ENCODE data around the gene WIPF2. TPM values are rescaled to one million over a fixed set of nuclear protein-coding genes. Genes with fewer than 3 reads are reported as not detected.

WIPF2 gene
- total RNA-seq, 1 donor from 2014 or later = 6.2 TPM

DNA sequence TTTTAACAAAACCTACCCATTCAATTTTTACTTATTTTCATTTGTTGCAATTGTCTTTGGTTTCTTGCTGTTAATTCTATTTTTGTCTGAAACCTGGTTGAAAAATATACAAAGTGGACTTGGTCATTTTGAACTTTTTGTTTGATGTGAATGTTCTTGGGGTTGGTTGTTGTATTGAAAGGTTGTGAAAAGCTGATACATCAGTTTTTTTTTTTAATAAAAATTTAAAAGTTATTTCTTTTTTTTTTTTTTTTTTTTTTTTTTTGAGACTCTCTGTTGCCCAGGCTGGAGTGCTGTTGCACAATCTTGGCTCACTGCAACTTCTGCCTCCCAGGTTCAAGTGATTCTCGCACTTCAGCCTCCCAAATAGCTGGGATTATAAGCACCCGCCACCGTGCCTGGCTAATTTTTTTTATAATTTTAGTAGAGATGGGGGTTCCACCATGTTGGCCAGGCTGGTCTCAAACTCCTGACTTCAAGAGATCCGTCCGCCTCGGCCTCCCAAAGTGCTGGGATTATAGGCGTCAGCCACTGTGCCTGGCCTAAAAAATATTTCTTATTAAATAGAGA, 28.9 kb downstream of the WIPF2 start:
- no peak for DNase-seq (ENCODE audit: low read depth in 2 of 2)

DNA sequence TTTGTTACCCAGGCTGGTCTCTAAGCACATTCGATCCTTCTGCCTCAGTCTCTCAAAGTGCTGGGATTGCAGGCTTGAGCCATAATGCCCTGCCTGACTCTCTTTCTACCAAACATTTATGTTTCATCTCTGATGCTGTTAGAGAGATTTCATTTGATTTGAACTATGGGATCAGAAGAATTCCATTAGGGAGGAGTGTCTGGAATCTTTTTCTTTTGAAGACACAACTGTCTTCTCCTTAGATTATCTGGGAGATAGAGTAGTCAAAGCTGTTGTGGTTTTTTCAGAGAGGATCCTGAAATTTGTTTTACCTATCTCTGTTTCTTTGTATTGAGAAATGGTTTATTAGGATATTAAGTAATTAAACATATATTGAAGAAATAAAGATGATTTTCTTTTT, 29.4 kb downstream of the WIPF2 start:
- DNase-seq (ENCODE audit: low read depth in 2 of 2) = no peak

DNA sequence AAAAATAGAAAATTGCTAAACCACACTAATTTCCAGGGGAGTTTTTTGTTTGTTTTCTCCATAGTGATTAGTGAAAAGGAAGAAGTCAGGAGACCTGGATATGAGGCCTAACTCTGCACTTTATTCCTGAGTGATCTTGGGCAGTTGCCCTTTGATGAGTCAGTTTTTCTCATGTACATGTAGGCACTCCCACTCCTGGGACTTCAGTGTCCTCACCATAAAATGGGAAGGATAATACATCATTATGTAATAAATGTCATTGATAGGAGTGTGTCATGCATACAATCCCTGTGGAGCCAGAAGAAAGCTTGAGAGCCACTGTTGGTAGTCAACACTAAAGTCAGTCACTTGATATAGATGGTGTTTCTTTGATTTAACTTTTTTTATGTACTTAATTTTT, 32.5 kb downstream of the WIPF2 start:
- DNase-seq (ENCODE audit: low read depth in 2 of 2) = peak; percentile 81 to 89

DNA sequence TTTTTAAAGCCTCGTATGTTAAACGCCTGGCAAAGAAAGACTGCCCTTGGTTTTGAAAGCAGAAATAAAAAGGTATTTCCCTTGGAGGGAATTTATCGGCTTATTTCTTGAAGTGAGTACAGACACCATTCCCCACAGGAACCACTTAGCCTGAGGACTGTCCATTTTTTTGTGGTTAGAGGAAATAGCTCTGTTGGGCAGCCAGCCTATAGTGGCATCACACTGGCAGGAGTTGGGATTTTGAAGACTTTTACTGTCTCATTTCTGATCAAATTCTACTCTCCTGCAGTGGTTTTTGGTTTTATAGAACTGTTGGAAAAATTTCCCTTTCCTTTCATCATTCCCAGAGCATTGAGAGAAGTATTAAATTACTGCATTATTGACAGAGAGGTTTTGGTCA, 34.5 kb downstream of the WIPF2 start:
- no peak for DNase-seq (ENCODE audit: low read depth in 2 of 2)

DNA sequence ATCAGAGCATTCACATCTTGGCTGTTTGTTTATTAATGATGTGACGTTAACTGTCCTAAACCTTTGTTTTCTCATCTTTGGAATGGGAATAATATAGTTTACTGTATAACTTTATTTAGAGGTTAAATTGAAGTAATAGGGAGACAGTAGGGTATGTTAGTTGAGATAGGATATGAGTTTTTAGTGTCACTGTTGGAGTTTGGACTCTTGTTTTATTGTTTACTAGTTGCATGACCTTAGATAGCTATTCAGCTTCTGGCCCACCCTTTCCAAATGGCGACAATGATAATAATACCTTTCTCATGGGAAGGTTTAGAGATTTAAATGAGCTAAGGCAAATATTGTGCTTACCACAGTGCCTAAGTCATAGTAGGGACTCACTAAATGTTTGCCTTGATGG, 40.4 kb downstream of the WIPF2 start:
- no peak for DNase-seq (ENCODE audit: low read depth in 2 of 2)

DNA sequence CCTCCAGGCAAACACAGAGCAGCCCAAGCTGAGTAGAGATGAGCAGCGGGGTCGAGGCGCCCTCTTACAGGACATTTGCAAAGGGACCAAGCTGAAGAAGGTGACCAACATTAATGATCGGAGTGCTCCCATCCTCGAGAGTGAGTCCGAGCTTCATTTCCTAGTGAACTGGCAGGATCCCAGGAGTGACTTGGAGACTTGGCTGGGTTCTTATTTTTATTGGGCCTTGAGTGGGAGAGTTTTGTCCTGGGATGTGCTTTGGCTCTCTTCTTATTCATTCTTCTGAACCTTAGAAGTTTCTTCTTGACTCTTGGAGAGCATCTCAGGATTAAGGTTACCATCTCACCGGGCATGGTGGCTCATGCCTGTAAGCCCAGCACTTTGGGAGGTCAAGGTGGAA, 41.4 kb downstream of the WIPF2 start:
- DNase-seq (ENCODE audit: low read depth in 2 of 2) = no peak

DNA sequence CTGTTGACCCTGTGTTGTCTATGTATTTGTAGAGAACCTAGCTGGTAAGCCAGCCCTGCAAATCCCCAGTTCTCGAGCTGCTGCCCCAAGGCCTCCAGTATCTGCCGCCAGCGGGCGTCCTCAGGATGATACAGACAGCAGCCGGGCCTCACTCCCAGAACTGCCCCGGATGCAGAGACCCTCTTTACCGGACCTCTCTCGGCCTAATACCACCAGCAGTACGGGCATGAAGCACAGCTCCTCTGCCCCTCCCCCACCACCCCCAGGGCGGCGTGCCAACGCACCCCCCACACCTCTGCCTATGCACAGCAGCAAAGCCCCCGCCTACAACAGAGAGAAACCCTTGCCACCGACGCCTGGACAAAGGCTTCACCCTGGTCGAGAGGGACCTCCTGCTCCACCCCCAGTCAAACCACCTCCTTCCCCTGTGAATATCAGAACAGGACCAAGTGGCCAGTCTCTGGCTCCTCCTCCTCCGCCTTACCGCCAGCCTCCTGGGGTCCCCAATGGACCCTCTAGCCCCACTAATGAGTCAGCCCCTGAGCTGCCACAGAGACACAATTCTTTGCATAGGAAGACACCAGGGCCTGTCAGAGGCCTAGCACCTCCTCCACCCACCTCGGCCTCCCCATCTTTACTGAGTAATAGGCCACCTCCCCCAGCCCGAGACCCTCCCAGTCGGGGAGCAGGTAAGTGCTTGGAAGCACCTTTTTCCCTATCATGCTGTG, 45.5 kb downstream of the WIPF2 start:
- DNase-seq (ENCODE audit: low read depth in 2 of 2) = no peak

DNA sequence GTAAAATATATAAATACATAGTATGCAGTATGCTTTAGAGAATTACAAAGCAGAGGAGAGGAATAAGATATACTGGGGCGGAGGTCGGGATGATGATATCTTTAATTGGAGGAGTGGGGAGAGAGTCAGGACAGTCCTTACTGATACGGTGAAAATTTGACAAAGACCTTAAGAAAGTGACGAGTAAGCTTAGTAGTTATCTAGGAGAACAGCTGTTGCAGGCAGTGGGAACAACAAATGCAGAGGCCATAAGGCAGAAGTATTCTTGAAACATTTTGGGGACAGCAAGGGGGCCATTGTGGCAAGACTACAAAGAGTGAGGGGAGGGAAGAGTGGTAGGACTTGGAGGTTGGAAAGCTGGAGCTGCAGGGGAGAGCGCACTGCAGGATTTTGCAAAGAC, 46.2 kb downstream of the WIPF2 start:
- DNase-seq (ENCODE audit: low read depth in 2 of 2) = no peak

DNA sequence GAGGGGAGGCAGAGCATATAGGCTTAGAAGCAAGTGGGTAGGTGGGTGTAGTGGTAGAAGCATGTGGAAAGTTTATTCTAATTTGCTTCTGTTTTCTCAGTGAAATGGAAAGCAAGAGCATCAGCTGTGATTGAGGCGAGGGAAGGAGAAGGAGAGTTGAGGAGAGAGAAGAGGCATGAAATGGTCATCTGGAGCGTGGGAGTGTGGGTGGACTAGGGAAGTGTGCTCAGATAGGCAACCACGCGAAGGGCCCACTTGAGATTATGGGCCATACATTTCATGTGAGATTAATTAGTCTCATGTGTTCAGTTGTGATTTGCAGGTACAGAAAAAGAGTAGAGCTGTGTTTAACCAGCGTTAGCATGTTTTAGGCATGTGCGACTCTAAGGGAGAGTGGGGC, 47.8 kb downstream of the WIPF2 start:
- DNase-seq (ENCODE audit: low read depth in 2 of 2) = no peak

DNA sequence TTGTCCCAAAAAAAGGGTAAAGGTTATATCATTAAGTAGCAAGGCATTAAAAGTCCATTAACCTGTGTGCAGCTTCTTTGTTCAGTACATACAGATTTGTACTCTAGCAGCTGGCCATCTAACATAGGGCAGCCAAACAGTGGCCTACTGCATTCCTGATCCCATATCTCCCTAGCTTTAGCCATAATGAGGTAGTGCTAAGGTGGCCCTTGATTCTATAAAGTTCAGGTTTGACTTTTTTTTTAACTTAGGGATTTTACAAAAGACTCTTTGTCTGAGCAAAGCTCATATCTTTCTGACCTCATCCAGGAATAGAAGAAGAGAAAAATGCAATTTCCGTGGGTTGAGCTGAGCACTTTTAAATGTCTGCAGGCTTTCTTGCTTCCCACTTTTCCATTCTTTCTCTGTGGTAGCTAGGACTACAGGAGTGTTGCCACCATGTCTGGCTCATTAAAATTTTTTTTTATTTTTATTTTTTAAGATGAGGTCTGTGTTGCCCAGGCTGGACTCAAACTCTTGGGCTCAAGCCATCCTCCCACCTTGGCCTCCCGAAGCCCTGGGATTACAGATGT, 49.1 kb downstream of the WIPF2 start:
- DNase-seq (ENCODE audit: low read depth in 2 of 2) = no peak

DNA sequence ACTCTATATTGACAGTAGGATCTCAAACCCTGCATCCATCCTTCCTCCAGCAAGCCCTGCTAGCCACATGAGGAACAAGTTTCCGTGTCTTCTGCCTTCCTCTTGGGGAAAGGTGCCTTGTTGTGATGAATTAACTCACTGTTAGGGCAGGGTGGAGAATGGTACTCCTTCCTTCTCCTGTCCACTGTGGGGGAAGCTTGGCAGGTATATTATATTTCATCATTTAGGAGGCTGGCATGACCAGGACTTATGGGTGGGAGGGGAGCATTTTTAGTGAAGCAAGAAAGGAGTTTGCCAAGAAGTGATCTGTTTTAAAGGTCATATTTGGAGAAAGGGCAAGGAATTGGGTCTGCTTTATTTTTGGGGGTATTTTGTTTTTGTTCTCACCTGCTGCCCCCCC, 59.3 kb downstream of the WIPF2 start:
- DNase-seq (ENCODE audit: low read depth in 2 of 2) = no peak

DNA sequence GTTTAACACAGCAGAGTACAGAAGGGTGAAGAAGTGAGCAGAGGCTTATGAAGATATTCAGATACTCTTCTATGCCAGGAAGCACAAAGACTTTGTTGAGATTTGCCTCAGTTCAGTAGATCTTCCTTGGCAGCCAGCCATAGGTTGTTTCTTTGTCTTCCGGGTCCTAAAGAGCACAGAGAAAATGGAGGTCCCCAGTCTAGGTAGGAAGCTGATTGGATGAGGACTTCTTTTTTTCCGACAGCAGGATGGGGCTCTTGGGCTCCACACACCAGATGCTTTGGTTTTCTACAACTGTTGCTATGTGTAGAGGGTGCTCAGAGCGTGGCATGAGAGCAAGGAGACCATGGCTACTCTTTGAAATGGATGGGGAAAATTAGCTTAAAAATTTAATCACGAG, 60.3 kb downstream of the WIPF2 start:
- DNase-seq (ENCODE audit: low read depth in 2 of 2) = no peak

DNA sequence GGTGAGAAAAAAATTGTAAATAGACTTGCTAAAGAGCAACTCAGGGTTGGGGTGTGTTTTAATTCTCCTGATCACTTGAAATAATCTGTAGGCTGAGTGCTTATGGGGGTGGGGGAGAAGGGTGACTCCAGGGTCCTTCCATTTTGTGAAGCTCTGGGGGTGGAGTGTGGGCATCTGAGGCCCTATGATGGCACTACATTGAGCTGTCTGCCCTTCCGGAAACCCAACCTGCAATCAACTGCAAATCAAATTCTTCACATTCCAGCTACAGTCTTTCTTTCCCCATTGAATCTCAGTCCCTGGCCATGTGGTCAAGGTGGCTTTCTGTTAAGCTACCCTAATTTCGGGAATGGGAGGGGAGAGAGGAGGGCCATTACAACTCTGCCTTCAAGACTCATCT, 62.6 kb downstream of the WIPF2 start:
- no peak for DNase-seq (ENCODE audit: low read depth in 2 of 2)

DNA sequence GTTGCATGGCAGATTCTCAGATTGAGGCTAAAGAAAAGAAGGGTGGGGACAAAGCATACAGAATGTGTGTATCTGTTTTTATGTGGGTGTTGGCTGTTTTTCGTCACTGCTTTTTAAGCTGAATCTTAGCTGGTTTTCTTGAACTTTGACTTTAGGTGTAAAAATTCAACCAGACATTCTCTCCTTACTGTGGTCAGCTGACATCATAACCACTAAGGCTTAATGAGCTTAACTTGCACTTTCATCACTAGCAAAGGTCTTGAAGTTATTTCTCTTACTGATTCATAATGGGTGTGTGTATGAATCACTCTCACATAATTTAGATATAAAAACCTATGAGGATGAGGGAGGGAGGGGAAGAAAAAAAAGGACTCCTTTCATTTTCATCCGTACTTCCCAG, 64.6 kb downstream of the WIPF2 start:
- peak in 1 of 2 donors; percentile 77 for DNase-seq (ENCODE audit: low read depth in 2 of 2)

DNA sequence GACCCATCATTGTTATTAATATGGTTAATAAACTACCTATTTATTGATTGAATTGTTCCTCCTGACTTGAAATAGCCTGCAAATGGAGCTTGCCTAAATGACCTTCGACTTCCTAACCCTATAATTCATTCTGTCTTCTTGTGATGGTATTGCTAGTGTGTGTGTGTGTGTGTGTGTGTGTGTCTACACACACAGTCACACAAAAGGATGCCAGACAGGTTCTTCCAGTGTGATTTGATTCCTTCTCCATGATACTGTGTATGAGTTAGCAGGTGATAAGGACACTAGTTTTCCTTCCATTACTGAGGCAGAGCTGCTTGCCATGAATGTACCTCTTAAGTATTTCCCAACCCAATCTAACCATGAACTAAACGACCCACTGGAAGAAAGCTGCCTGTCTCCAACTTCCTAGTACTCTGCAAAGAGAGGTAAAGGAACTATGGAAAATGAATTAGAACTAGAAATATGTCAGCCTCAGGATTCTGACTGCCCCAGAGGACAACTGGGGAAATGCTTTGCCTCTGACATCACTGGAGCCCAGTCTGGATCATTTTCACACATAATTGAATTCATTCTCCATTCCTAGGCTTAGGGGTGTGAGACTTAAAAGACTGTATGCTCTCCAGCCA, 65.1 kb downstream of the WIPF2 start:
- DNase-seq (ENCODE audit: low read depth in 2 of 2) = peak; percentile 49 to 65

DNA sequence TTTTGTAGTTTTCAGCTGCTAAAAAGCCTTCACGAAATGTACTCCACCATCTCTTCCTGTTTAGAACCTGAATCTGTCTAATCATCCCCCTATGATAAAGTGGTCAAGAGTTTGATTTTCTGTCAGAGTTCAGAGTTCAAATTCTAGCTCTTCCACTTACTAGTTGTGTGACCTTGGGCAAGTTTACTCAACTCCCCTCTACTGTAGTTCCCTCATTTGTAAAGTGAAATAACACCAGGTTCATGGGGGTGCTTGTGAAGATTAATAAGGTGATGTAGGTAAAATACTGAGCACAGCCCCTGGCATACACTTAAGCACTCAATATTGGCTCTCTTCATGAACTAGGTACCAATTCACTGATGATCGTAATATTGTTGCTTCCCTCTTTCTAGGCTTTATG, 67.4 kb downstream of the WIPF2 start:
- DNase-seq (ENCODE audit: low read depth in 2 of 2) = no peak

DNA sequence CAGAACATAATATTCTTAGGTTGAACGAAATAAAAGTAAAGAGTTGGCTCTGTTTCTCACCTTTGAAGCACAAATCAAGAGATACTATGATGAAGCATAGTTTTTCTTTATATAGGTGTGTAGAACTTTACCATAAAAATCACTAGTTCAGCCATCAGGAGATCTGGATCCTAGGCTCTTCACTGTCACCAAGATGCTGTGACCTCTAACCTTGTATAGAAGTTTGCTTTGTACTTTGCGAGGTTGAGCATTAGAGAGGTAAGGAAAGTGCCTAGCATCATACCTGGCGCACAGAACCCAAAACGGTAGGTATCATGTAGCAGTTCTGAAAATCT, 68.0 kb downstream of the WIPF2 start:
- no peak for DNase-seq (ENCODE audit: low read depth in 2 of 2)

DNA sequence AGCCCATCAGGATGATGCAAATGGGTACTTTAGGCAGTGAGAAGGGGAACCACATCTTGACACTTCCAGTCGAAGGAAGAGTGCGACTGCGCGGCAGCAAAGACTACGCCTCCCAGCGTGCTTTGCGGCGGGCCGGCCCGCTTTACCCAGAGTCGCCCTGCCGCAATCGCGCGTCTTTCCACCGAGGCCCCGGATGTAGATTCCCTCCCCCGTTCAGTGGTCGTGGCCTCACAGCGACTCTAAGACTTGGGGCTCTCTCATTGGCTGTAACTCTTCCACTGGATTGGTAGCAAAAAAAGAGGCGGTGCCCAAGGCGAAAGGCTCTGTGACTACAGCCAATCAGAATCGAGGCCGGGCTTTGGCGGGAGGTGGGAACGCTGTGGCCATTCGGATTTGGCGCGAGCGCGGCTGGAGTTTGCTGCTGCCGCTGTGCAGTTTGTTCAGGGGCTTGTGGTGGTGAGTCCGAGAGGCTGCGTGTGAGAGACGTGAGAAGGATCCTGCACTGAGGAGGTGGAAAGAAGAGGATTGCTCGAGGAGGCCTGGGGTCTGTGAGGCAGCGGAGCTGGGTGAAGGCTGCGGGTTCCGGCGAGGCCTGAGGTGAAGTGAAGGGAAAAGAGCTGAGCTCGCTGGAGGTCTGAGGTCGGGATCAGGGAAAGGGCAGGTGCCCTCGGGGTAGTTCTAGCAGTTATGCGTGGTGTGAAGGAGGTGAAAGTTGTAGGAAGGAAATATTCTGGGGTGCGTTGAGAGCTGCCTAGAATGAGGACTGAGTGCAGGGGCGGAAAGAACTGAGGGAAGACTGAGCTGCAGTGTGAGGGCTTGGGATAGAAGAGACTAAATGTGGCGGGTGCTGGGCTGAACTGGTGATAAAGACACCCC, 68.6 kb downstream of the WIPF2 start, which contains the start of gene CDC6:
Gene CDC6, plus strand, starts transcription at position 386 of the 876 bp plus-strand sequence. CDS start 1,542 bp downstream, outside the sequence.
- peak; percentile 99 for DNase-seq (ENCODE audit: low read depth in 2 of 2)

DNA sequence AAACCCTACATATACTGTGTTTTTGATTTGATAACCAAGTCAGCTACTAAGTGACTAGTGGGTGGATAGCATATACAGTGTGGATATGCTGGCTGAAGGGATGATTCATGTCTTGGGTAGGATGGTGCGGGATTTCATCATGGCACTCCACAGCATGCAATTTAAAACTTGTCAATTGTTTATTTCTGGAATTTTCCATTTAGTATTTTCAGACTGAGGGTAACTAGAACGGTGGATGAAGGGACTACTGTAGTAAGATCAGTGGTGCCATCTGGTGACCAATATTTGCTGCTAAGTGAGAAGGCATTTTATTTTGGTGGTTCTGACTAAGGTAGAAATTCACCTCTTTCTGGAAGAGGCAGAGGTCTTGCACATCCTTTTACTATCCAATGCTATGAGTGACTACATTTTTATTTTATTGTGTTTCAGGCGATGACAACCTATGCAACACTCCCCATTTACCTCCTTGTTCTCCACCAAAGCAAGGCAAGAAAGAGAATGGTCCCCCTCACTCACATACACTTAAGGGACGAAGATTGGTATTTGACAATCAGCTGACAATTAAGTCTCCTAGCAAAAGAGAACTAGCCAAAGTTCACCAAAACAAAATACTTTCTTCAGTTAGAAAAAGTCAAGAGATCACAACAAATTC, 71.7 kb downstream of the WIPF2 start:
- peak; percentile 88 to 93 for DNase-seq (ENCODE audit: low read depth in 2 of 2)

DNA sequence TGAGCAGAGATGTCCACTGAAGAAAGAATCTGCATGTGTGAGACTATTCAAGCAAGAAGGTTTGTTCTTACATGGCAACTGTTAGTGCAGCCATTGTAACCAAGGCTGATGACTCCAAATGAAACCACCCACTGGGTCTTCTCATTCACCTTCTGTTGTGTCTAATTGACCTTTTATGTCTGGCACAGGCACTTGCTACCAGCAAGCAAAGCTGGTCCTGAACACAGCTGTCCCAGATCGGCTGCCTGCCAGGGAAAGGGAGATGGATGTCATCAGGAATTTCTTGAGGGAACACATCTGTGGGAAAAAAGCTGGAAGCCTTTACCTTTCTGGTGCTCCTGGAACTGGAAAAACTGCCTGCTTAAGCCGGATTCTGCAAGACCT, 72.2 kb downstream of the WIPF2 start:
- DNase-seq (ENCODE audit: low read depth in 2 of 2) = no peak

DNA sequence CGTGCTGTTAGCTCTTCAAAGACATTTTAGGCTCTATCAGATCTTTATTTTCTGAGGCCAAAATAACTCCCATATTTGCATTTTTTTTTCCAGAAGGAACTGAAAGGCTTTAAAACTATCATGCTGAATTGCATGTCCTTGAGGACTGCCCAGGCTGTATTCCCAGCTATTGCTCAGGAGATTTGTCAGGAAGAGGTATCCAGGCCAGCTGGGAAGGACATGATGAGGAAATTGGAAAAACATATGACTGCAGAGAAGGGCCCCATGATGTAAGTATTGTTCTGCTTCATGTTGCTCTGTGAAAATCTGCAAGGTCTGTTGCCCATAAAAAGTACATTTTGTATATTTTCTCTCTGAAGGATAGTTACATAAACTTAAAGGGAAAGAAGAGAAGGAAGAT, 74.3 kb downstream of the WIPF2 start:
- peak; percentile 17 to 61 for DNase-seq (ENCODE audit: low read depth in 2 of 2)

Data from lung microvascular endothelial cell (primary cell).